GM19328 (cell line): Measurements from ENCODE around the gene FRMD6.
"Not testable (repeated sequence)": the region's sequence is repeated elsewhere in the genome, so short reads cannot be mapped to it uniquely, and the experiment has no call there.

Source experiments
- ATAC-seq: cut with Tn5 transposase; IDR thresholded peaks from one replicate; pipeline ENCODE4 v1.9.1; 2021; ENCODE audit warnings: mild to moderate bottlenecking, moderate library complexity; ENCODE audit not compliant: unreplicated experiment

Gene FRMD6

GRCh38 chr14:51627313-51627712, 24.4 kb upstream of the FRMD6 start:
- ATAC-seq, result no peak

GRCh38 chr14:51628238-51628637, 23.5 kb upstream of the FRMD6 start:
- ATAC-seq, result no peak

- no peak for ATAC-seq
Measured at GRCh38 chr14:51630987-51631386, 20.7 kb upstream of the FRMD6 start.

GRCh38 chr14:51633298-51633697, 18.4 kb upstream of the FRMD6 start:
- ATAC-seq, result not testable (repeated sequence)

DNA sequence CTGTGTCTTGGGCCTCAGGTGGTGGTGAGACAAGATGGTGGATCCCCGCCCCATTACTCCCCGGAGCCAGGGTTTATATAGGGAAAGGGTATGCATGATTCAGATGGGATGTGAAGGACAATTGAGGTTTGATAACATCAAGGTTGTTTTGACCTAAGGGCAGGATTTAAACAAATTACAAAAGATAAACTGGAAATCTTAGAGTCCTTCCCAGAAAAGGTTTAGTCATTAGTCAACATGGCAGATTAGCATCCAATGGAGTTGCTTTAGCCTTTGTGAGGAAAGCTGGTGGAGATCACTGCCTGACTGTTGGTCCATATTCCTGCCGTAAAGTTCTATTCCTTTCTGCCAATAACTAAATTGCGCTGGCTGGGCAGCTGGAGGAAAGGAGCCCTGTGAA, 15.6 kb upstream of the FRMD6 start:
- no peak for ATAC-seq

GRCh38 chr14:51638071-51638944, 13.4 kb upstream of the FRMD6 start:
- ATAC-seq, result no peak

GRCh38 chr14:51639668-51640316, 11.9 kb upstream of the FRMD6 start:
- no peak for ATAC-seq

- ATAC-seq, result no peak
Measured at GRCh38 chr14:51643140-51643539, 8.6 kb upstream of the FRMD6 start.

- ATAC-seq, result no peak
Measured at GRCh38 chr14:51644217-51644933, 7.3 kb upstream of the FRMD6 start.

DNA sequence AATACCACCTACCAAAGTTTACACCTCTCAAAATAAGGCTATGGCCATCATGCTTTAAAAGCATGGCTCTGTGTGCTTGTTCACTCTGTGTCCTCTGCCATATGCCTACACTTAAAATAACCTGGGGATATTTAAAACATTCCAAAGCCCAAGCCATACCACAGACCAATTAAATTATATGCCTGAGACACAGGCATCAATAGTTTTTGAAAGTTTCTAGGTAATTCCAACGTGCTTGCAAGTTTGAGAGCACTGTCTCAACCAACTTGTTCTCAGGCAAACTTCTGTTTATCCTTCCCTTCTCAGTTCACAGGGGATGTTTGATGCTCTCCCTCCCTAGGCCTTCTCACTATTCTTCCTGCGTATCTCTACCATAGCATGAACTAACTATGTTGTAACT, 3.4 kb upstream of the FRMD6 start:
- no peak for ATAC-seq

GRCh38 chr14:51650716-51651387, 858 bp upstream of the FRMD6 start:
- no peak for ATAC-seq

GRCh38 chr14:51652168-51653078, 713 bp downstream of the FRMD6 start:
- peak; percentile 38 for ATAC-seq

DNA sequence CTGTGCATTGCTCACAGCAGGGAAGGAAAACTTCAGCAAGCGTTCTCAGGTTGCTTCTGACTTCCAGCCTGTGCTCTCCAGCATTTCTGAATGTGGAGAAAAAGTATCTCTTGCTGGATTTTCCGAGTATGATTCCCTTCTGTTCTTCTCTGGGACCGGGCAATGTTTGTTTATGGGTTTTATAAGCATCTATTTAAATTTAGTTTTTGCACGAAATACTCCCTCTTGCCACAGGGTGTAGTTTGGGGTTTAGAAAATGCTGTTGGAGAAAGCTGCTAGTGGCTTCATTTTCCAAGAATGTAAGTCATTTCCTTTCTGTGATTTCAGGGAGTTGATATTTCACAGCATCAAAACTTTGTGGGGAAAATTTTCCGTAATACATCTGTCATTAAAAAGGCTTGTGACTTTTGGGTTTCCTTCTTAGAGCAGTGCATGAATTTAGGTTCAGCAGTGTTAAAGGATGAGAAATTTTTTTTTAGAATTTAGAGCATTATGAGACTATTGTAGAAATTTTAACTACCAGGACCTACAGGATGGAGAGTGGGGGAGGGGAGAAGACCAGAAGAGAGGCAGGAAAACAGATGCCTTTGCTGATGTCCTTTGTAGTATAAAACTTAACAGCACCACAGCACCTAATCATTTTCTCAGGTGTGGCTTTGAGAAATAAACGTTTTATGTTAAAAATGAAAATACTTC, 1.5 kb downstream of the FRMD6 start:
- ATAC-seq, result no peak

- no peak for ATAC-seq
Measured at GRCh38 chr14:51653775-51654532, 2.2 kb downstream of the FRMD6 start.

DNA sequence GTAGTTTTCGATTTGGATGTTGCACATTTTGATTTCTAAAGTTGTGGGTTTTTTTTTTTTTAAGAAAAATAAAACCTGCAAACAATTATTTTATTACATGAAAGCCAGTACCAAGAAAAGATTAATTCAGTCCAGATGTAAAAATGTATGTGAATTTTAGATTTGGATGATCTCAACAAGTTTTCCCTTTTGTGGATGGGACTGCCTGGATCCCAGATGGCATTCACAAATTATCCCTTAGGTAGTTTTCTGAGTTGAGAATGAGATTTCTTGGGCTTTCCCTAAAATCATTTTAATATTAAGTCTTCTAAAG, 2.8 kb downstream of the FRMD6 start:
- no peak for ATAC-seq

GRCh38 chr14:51657762-51658161, 6.1 kb downstream of the FRMD6 start:
- no peak for ATAC-seq

GRCh38 chr14:51658441-51659173, 6.9 kb downstream of the FRMD6 start:
- no peak for ATAC-seq

GRCh38 chr14:51660741-51661140, 9.0 kb downstream of the FRMD6 start:
- no peak for ATAC-seq
